GM19351 (cell line): ENCODE measurements around the gene GATAD1.
"Not testable (repeated sequence)": the region's sequence is repeated elsewhere in the genome, so short reads cannot be mapped to it uniquely, and the experiment has no call there.

ENCODE experiments used
- ATAC-seq: cut with Tn5 transposase; IDR thresholded peaks from one replicate; pipeline ENCODE4 v1.9.1; 2021; ENCODE audit warnings: mild to moderate bottlenecking, moderate library complexity; ENCODE audit not compliant: unreplicated experiment

Gene GATAD1

GRCh38 chr7:92479146-92479545 lies 31.9 kb downstream of the GATAD1 start:
- not testable (repeated sequence) for ATAC-seq

DNA sequence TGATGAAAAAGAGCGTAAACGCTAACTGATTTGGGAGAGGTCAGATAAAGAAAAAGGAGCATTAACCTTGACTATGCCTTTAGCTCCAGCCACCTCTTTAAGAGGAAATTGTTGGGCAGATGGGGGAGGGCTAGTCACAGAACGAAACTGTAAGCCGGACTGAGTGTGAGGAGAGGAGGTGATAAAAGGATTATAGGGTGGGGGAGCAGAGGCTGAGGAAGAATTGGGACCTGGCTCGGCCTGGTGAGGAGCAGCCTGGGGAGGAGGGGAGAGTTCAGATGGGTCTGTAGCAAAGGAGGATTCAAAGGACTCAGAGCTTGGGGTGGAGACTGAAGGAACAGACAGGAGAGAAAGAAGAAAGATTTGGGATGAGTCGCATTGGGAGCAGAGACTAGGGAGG lies 36.3 kb downstream of the GATAD1 start:
- ATAC-seq = not testable (repeated sequence)

DNA sequence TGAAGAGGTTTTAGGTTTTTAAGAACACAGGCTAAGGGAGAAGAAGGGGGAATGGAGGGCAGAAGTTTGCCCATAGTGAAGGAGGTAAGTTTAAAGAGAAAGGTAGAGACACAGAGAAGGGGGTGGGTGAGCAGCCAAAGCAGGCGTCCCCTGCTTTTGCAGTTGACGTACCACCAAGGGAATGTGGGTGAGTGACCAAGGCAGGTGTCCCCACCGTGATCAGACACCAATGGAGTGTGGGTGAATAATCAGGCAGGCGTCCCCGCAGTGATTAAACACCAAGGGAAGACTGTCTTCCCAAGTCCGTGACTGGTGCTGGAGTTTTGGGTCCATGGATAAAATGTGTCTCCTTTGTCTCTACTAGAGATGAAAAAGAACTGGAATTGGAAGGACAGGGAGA lies 36.9 kb downstream of the GATAD1 start:
- ATAC-seq = not testable (repeated sequence)

DNA sequence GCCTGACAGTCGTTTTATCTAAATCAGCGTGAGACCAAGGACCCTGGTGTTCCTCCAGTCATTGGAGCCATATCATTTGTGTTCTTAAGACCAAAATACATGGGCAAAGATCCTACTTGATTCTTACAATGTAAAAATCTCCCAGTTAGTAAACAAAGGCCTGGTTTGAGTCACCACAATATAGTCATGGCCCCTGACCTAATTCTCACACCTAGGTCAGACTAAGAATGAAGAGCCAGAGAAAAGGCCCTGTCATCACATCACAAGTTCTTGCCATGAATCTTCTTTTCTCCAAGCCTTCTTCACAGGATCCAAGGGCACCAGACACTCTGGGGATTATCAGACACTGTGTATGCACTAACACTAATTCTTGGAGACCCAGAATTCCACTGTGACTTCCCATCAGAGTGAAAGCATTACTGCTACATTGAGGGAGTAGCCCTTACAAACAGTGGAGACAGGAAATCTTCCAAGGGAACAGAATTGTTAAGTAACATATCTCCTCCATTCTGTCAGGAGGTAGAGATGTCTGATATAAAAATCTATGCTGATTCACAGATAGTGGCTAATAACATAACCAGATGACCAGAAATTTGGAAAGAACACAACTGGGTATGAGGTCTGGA lies 38.1 kb downstream of the GATAD1 start:
- no peak for ATAC-seq

GRCh38 chr7:92485974-92486373 lies 38.7 kb downstream of the GATAD1 start:
- ATAC-seq = no peak

GRCh38 chr7:92487804-92488203 lies 40.5 kb downstream of the GATAD1 start:
- ATAC-seq = no peak

DNA sequence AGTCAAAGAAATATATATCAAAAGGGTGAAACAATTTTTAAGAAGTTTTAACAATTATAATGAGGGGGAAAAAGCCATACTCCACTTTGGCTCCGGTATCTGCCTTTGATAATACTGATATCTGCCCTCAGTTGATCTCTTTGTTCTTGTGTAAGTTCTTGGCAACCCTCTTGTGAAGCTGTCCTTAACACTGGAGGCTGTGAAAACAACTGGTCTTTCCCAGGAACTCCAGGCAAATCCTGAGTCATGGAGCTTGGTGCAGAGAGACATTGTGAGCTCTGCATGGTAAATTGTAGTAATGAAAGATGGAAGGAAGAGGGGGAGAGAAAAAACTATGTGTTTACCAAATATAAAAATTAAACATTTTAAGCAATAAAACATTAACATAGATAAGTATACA lies 42.4 kb downstream of the GATAD1 start:
- ATAC-seq = no peak

- ATAC-seq = no peak
Measured at GRCh38 chr7:92496876-92497275, 49.6 kb downstream of the GATAD1 start.

- ATAC-seq = no peak
Measured at GRCh38 chr7:92498557-92498956, 51.3 kb downstream of the GATAD1 start.

DNA sequence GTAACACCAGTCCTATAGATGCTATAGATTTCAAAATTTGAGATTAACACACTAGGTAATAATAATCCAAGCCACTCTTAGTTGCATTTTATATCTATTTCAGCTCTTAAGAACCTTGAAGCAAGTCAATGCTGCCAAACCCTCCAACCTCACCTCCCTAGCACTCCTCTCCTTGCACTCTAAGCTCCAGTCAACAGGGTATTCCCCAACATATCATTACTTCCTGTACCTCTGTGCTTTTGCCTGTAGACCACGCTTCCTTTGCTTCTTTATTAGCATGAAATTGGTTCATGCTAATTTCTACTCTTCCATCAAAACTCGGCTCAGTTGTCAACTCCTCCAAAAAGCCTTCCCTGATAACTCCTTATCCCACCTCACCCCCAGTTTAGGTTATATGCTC lies 56.5 kb downstream of the GATAD1 start:
- ATAC-seq = no peak

DNA sequence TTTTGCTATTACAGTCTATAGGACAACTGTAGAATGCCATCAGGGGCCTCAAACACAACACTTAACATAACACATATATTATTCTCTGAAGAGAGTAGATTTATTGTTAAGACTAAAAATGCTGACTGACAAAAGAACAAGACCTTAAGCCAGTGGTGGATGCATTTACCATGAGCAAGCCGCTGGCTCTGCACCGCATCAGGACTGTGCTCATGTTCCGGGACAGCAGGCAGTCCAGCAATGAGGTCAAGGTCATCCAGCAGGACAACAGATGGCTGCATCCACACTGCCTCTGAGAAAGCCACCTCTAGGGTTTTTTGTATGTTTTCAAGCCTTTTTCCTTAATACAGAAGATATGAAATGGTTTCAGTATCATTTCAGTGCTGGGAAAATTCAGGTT lies 57.3 kb downstream of the GATAD1 start:
- ATAC-seq = no peak

GRCh38 chr7:92506363-92506762 lies 59.1 kb downstream of the GATAD1 start:
- no peak for ATAC-seq

DNA sequence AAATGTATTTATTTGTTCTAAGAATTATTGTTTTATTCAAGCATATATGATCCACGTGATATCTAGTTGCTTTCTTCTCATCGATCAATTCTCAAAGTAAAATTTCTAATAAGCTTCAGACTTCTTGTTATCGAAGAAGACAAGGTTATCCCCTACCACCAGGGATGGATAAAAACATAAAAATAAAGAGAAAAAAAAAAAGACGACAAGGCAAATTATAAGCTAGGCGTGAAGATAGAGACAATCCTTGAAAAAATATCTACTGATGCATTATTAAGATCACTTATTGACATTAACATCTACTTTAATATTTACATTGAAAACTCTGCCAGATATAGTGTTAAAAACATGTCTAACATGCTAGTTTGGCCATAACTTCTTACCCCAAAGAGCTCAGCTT lies 61.7 kb downstream of the GATAD1 start:
- no peak for ATAC-seq
